Right lobe of liver (tissue), 6 donors: ENCODE results near the gene RFC3. TPM values are rescaled to one million over a fixed set of nuclear protein-coding genes. Genes with fewer than 3 reads are reported as not detected.
"Not testable (repeated sequence)": the region's sequence is repeated elsewhere in the genome, so short reads cannot be mapped to it uniquely, and the experiment has no call there.

Source experiments
- ATAC-seq, 4 donors: fragments of 200-7000 bp; cut with Tn5 transposase; one replicate each; pipeline ENCODE4 v1.9.1; 2020; ENCODE audit warnings: mild to moderate bottlenecking in 4 of 4, moderate library complexity in 4 of 4
- DNase-seq, 3 donors: peaks; one replicate each; pipeline ENCODE4 v3.0.0-alpha.2; 2020
- H3K27ac ChIP-seq, 3 donors: fragments of 200-600 bp; one replicate each; pipeline ENCODE4 v1.8.0; 2022
- H3K27me3 ChIP-seq, 2 donors: fragments of 200-600 bp; one replicate each; pipeline ENCODE4 v1.8.0; 2022
- H3K36me3 ChIP-seq, 4 donors: fragments of 200-600 bp; sonication (generic) in 1 of 4; one replicate each; pipeline versions ENCODE4 v1.5.1 to v1.8.0; 2017 to 2022; ENCODE audit warnings: control low read depth in 1 of 4
- H3K4me1 ChIP-seq, 4 donors: fragments of 200-600 bp; sonication (generic) in 1 of 4; one replicate each; pipeline versions ENCODE4 v1.5.1 to v1.8.0; 2017 to 2022; ENCODE audit warnings: control low read depth in 1 of 4
- H3K4me3 ChIP-seq, 3 donors: fragments of 200-600 bp; one replicate each; pipeline ENCODE4 v1.8.0; 2022
- H3K9me3 ChIP-seq, 4 donors: fragments of 200-600 bp; sonication (generic) in 1 of 4; one replicate each; pipeline versions ENCODE4 v1.5.1 to v1.8.0; 2017 to 2022; ENCODE audit warnings: control low read depth in 1 of 4
- POLR2A ChIP-seq: fragments of 450-650 bp; IDR thresholded peaks from one replicate; pipeline ENCODE4 v1.6.1; 2017; ENCODE audit warnings: antibody characterized with exemption, mild to moderate bottlenecking
- WGBS: methylation state at CpG from one replicate; pipeline ENCODE4 v1.1.6; 2018; ENCODE audit warnings: low coverage, low lambda C conversion rate; ENCODE audit not compliant: insufficient coverage; ENCODE audit errors: missing lambda C conversion rate; 5-methylcytosine and 5-hydroxymethylcytosine counted together
- intact Hi-C, 2 donors: fragments of 100-400 bp; cut with DNase I; formaldehyde crosslinking; loops; one replicate each; pipeline versions ENCODE4 v1.11.2 to v1.14.1; 2022
- total RNA-seq, 6 experiments: library from RNA; depleted of rRNA in 2 of 6; stranded (reverse); fragments of >200 nt in 2 of 6; fragmentation: NEBNext Ultra II Directional in 3 of 6; extraction: Animal tissue kit (Norgen Biotek cat#: 25700) in 3 of 6; gene quantifications; one replicate each; pipeline versions ENCODE4 v1.1.0 to v1.2.4, GENCODE V29; 2016 to 2023
- TF ChIP-seq, protein P1 (sequence below), 4 donors: fragments of 200-600 bp in 3 of 4; fragments of 450-650 bp in 1 of 4; IDR thresholded peaks; one replicate each; pipeline versions ENCODE4 v1.5.1 to v1.8.0; 2016 to 2022; ENCODE audit warnings: antibody characterized with exemption in 4 of 4, mild to moderate bottlenecking in 2 of 4
- donor health status: DM: no; HTN: yes; CAD: no.
- donor health status: DM: no; HTN: no; CAD: no.
- donor health status: DM: no; HTN: no; CAD: no.
- donor health status: DM: no; HTN: yes; CAD: no.
- donor health status: DM: no; HTN: yes; CAD: no.

RFC3 gene
- total RNA-seq, 6 experiments from 2014 or later: 1.6 to 10.0 (median 2.4) TPM

DNA sequence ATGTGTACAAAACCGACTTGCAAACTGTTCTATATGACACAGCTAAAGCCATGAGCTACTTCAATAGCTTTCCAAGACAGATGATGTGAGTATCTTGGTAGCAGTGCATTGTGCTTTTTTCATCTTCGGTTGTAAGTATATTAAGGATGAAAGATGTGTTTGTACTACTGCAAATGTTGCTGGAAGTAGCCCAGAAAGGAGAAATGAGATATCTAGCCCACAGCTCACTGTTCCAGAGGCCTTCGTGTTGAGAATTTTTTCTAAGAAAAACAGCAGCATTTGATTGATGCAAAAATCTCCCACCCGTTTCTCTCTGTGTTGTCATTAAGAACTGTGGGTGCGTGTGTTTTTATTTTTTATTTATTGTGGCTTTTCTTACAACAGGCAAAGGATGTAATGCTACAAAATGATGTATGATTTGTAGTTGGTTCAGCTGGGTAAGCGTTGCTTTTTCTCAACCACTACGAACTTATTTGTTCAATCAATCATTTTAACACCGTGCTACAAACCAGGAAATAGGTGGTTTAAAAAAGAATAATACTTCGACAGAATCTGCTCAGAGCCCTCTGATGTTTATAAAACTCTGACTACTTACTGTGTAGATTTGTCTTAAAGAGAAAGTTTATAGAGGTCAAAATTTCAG lies 41.6 kb upstream of the RFC3 start:
- TF ChIP-seq, protein P1, sequence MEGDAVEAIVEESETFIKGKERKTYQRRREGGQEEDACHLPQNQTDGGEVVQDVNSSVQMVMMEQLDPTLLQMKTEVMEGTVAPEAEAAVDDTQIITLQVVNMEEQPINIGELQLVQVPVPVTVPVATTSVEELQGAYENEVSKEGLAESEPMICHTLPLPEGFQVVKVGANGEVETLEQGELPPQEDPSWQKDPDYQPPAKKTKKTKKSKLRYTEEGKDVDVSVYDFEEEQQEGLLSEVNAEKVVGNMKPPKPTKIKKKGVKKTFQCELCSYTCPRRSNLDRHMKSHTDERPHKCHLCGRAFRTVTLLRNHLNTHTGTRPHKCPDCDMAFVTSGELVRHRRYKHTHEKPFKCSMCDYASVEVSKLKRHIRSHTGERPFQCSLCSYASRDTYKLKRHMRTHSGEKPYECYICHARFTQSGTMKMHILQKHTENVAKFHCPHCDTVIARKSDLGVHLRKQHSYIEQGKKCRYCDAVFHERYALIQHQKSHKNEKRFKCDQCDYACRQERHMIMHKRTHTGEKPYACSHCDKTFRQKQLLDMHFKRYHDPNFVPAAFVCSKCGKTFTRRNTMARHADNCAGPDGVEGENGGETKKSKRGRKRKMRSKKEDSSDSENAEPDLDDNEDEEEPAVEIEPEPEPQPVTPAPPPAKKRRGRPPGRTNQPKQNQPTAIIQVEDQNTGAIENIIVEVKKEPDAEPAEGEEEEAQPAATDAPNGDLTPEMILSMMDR (IDR thresholded peaks at IDR 0.05): no peak
- TF ChIP-seq POLR2A: no peak
- Histone ChIP-seq H3K9me3 (no peaks in the 10 kb centered on the region), H3K4me1 (no peaks in the 10 kb centered on the region), H3K27me3 (no peaks in the 10 kb centered on the region), H3K27ac (no peak overlapping the region), H3K36me3 (no peaks in the 10 kb centered on the region), H3K4me3 (no peak overlapping the region)
- intact Hi-C loops: no loop called here
- DNase-seq (no peak), ATAC-seq (no peak)
- 39% methylated on average over 9 of the region's 9 CpGs for WGBS

DNA sequence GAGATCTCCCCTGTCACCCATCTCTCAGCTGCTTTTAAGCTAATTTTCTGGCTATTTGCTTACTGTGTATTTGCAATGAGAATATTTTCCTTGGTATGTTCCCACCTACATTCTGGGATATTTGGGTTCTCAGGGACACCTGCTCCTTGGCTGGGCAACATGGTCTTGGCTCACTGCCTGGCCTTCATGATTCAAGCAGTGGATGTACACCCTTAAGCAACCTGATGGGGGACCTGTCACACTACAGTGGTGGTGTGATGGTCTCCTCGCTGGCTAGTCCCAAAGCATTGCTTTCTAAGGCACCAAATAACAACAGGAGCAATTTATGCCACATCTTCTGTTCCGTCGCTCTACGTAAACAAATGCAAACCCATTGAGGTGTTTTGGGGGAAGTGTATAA lies 35.3 kb upstream of the RFC3 start:
- H3K27ac ChIP-seq: no peak overlapping the region
- TF ChIP-seq POLR2A: no peak
- TF ChIP-seq, protein P1 (IDR thresholded peaks at IDR 0.05): no peak
- 72% methylated on average over 4 of the region's 4 CpGs for WGBS
- no peak overlapping the region for H3K4me3 ChIP-seq
- no peaks in the 10 kb centered on the region for H3K4me1 ChIP-seq
- intact Hi-C loops: no loop called here
- DNase-seq (no peak), ATAC-seq (no peak)
- no peaks in the 10 kb centered on the region for H3K9me3 ChIP-seq
- H3K27me3 ChIP-seq: no peaks in the 10 kb centered on the region
- no peaks in the 10 kb centered on the region for H3K36me3 ChIP-seq

DNA sequence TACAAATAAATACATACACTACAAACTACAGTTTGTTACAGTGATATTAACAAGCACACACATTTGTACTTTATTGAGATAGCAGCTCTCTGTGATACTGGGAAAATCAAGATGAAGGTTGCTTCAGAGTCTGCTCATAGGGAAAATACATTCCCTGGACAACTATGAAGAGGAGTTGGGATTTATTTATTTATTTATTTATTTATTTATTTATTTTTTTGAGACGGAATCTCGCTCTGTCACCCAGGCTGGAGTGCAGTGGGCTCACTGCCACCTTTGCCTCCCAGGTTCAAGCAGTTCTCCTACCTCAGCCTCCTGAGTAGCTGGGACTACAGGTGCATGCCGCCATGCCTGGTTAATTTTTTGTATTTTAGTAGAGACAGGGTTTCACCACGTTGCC lies 34.7 kb upstream of the RFC3 start:
- 35% methylated on average over 4 of the region's 4 CpGs for WGBS
- H3K36me3 ChIP-seq, intact Hi-C loops, H3K4me1 ChIP-seq, H3K27me3 ChIP-seq, H3K4me3 ChIP-seq, H3K27ac ChIP-seq, DNase-seq, H3K9me3 ChIP-seq, ATAC-seq: not testable (repeated sequence)

DNA sequence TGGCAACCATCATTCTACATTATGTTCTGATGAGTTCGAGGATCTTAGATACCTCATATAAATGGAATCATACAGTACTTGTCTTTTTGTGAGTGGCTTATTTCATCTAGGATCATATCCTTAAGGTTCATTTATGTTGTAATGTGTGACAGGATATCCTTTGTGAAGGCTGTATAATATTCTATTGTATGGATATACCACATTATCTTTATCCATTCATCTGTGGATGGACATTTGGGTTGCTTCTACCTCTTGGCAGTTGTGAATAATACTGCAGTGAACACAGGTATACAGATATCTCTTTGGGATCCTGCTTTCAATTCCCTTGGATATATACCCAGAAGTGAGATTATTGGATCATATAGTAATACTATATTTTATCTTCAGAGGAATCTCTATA lies 33.2 kb upstream of the RFC3 start:
- intact Hi-C loops: no loop called here
- Histone ChIP-seq H3K36me3 (no peaks in the 10 kb centered on the region), H3K27me3 (no peaks in the 10 kb centered on the region), H3K4me3 (no peak overlapping the region), H3K4me1 (no peaks in the 10 kb centered on the region), H3K9me3 (no peaks in the 10 kb centered on the region), H3K27ac (no peak overlapping the region)
- TF ChIP-seq, protein P1 (IDR thresholded peaks at IDR 0.05): no peak
- TF ChIP-seq POLR2A: no peak
- no peak for ATAC-seq
- WGBS: 100% methylated on average over 1 of the region's 1 CpG
- DNase-seq: no peak

DNA sequence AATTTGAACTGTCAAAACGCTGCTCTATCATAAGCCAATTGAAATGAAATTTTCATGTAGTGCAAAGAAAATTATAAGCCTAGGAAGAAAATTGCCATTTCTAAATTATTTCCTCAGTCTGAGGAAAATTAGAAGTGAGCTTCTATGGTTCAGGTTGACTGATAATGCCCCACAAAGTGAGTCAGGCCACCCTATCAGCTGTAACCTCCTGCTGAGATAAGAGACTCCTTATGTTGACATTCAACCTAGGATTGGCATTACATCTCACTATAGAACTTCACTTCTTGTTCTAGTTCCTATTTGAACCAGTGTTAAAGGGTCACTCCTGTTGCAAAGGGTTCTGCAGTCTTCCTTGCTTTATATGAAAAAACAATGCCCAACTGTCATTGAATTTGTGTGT lies 32.6 kb upstream of the RFC3 start:
- DNase-seq (no peak), ATAC-seq (no peak)
- 75% methylated on average over 1 of the region's 1 CpG for WGBS
- no peak for TF ChIP-seq POLR2A
- TF ChIP-seq, protein P1 (IDR thresholded peaks at IDR 0.05): no peak
- no peaks in the 10 kb centered on the region for H3K36me3 ChIP-seq
- H3K27ac ChIP-seq: no peak overlapping the region
- no peaks in the 10 kb centered on the region for H3K4me1 ChIP-seq
- H3K4me3 ChIP-seq: no peak overlapping the region
- intact Hi-C loops: no loop called here
- H3K27me3 ChIP-seq: no peaks in the 10 kb centered on the region
- no peaks in the 10 kb centered on the region for H3K9me3 ChIP-seq
